VCaP (cell line): ENCODE data around the gene CAPRIN1.

Experiments used
- H3K27ac ChIP-seq: fragments of 450-650 bp; 2 replicates; pipeline ENCODE4 v1.5.1; 2017
- CTCF ChIP-seq: fragments of 450-650 bp; conservative IDR thresholded peaks from 2 replicates; pipeline ENCODE4 v1.5.1; 2017; ENCODE audit warnings: mild to moderate bottlenecking, moderate library complexity

CAPRIN1 gene

GRCh38 chr11:34052036-34052607 lies 591 bp downstream of the CAPRIN1 start:
- no peak for TF ChIP-seq CTCF
- H3K27ac ChIP-seq, result peak overlapping the region; percentile 99

- peak overlapping the region; percentile 99 for H3K27ac ChIP-seq
- TF ChIP-seq CTCF, result no peak
Measured at GRCh38 chr11:34052608-34053160, 1.2 kb downstream of the CAPRIN1 start.

GRCh38 chr11:34053161-34053686 lies 1.7 kb downstream of the CAPRIN1 start:
- peak overlapping the region; percentile 99 for H3K27ac ChIP-seq
- no peak for TF ChIP-seq CTCF

- peak overlapping the region; percentile 99 for H3K27ac ChIP-seq
Measured at GRCh38 chr11:34054351-34054750, 2.8 kb downstream of the CAPRIN1 start.

- no peak for TF ChIP-seq CTCF
- H3K27ac ChIP-seq, result peak overlapping the region; percentile 99
Measured at GRCh38 chr11:34055218-34056000, 3.9 kb downstream of the CAPRIN1 start.

GRCh38 chr11:34056672-34057071 lies 5.1 kb downstream of the CAPRIN1 start:
- no peak for TF ChIP-seq CTCF
- peak overlapping the region; percentile 14; the same call in 1 of the 2 replicates for H3K27ac ChIP-seq

GRCh38 chr11:34063061-34063795 lies 11.7 kb downstream of the CAPRIN1 start:
- TF ChIP-seq CTCF, result no peak
- no peak overlapping the region for H3K27ac ChIP-seq
